GM06990 (cell line): Measurements from ENCODE around the gene SVOP.

Experiments
- DNase-seq: peaks from one replicate; pipeline ENCODE4 v3.0.0-alpha.2; 2011; ENCODE audit not compliant: insufficient read length; ENCODE audit errors: extremely low read depth
- H3K27me3 ChIP-seq: replicated peaks from 2 replicates; pipeline ENCODE4 v1.6.0; 2011; ENCODE audit warnings: low read length; ENCODE audit not compliant: control insufficient read depth, insufficient read depth
- H3K36me3 ChIP-seq: 2 replicates; pipeline ENCODE4 v1.5.1; 2011; ENCODE audit warnings: low read length; ENCODE audit not compliant: control insufficient read depth, insufficient read depth
- H3K4me3 ChIP-seq: replicated peaks from 2 replicates; pipeline ENCODE4 v1.5.1; 2011; ENCODE audit warnings: low read depth, mild to moderate bottlenecking, control low read depth, low read length
- TF ChIP-seq, protein P1 (sequence below): IDR thresholded peaks from 2 replicates; pipeline ENCODE4 v1.5.1; 2011; ENCODE audit warnings: low read length, control low read depth, mild to moderate bottlenecking, inconsistent platforms; ENCODE audit not compliant: insufficient read depth, poor library complexity, severe bottlenecking

The SVOP gene

DNA sequence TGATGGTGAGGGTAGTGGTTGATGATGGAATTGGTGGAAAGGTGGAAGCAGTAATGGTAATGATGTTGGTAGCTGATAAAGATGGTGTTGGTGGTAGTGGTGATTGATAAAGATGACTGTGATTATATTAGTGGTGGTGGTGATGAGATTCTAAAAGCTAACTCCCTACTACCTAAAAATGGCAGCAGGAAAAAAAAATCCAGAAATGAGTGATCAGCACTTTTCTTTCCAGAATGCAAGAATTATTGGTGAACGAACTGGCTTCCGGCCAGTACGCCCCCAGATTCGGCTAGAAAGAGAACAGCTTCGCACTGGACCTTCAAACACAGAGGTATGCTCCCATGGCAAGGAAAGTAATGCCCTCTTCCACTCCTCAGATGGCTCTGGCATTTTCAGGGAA lies 121.7 kb downstream of the SVOP start:
- Histone ChIP-seq H3K27me3 (no peaks in the 10 kb centered on the region; the same call in 1 of the 2 replicates), H3K4me3 (no peak overlapping the region), H3K36me3 (no peaks in the 10 kb centered on the region)
- TF ChIP-seq, protein P1, sequence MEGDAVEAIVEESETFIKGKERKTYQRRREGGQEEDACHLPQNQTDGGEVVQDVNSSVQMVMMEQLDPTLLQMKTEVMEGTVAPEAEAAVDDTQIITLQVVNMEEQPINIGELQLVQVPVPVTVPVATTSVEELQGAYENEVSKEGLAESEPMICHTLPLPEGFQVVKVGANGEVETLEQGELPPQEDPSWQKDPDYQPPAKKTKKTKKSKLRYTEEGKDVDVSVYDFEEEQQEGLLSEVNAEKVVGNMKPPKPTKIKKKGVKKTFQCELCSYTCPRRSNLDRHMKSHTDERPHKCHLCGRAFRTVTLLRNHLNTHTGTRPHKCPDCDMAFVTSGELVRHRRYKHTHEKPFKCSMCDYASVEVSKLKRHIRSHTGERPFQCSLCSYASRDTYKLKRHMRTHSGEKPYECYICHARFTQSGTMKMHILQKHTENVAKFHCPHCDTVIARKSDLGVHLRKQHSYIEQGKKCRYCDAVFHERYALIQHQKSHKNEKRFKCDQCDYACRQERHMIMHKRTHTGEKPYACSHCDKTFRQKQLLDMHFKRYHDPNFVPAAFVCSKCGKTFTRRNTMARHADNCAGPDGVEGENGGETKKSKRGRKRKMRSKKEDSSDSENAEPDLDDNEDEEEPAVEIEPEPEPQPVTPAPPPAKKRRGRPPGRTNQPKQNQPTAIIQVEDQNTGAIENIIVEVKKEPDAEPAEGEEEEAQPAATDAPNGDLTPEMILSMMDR = no peak
- no peak for DNase-seq

DNA sequence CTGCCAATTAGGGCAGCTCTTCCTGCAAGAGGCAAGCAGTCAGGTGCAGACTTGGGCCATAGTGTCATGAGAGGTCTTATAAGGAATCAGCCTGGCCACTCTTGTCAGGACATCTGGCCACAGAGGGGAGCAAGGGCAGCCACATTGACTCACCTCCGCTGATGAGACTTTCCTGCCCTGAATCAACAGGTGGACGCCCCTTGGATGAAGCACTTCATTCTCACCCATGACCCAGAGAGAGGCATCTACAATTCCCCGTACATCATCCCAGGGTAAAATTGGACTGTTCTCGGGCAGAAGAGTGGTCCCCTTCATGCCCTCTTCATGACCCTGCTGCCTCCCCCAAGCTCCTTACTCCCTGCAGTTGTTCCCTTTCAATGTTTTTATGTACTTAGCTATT lies 124.1 kb downstream of the SVOP start:
- Histone ChIP-seq H3K27me3 (peaks cover 2% of the 10 kb centered on the region; the same call in 1 of the 2 replicates), H3K36me3 (no peaks in the 10 kb centered on the region), H3K4me3 (no peak overlapping the region)
- TF ChIP-seq, protein P1 = no peak
- DNase-seq = no peak

- Histone ChIP-seq H3K27me3 (peaks cover 2% of the 10 kb centered on the region; the same call in 1 of the 2 replicates), H3K36me3 (no peaks in the 10 kb centered on the region), H3K4me3 (no peak overlapping the region)
- DNase-seq = no peak
- TF ChIP-seq, protein P1 = no peak
Measured at GRCh38 chr12:108896336-108896735, 124.5 kb downstream of the SVOP start.

DNA sequence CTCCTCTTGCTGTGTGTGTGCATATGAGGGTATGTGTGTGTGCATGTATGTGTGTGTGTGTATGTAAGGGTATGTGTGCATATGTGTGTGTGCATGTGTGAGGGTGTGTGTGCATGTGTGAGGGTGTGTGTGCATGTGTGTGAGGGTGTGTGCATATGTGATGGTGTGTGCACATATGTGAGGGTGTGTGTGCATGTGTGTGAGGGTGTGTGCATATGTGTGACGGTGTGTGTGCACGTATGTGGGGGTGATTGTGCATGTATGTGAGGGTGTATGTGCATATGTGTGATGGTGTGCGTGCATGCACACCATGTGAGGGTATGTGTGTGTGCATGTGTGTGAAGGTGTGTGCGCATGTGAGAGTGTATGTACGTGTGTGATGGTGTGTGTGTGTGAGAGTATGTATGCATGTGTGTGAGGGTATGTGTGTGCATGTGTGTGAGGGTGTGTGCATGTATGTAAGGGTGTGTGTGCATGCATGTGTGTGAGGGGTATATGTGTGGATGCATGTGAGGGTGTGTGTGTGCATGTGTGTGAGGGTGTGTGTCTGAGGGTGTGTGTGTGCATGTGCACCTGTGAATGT lies 125.6 kb downstream of the SVOP start:
- TF ChIP-seq, protein P1 = no peak
- no peak overlapping the region for H3K4me3 ChIP-seq
- no peak for DNase-seq
- no peaks in the 10 kb centered on the region for H3K36me3 ChIP-seq
- peaks cover 2% of the 10 kb centered on the region; the same call in 1 of the 2 replicates for H3K27me3 ChIP-seq

DNA sequence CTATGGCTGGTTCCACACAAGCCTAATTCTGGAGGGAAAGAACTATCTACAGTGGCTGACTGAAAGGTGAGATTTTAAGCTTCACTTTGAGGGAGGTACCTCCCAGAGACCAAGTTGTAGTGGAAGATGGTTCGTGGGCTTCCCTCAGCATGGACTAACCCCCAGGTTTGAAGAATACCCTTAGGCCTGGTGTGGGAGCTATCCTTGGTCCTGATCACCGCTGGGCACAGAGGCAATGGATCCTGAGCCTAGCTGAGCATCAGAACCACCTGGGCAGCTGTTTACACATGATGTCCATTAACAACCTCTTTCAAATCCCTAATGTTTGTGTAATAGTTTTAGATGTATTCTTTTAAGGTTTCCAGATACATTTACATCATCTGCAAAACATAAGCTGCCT lies 130.7 kb downstream of the SVOP start:
- Histone ChIP-seq H3K36me3 (no peaks in the 10 kb centered on the region), H3K27me3 (0 out of 2 replicates have a peak, but pooled peaks cover 2% of the 10 kb centered on the region), H3K4me3 (no peak overlapping the region)
- DNase-seq = no peak
- TF ChIP-seq, protein P1 = no peak

- H3K27me3 ChIP-seq = 0 out of 2 replicates have a peak, but pooled peaks cover 2% of the 10 kb centered on the region
- no peak for DNase-seq
- TF ChIP-seq, protein P1 = no peak
- H3K4me3 ChIP-seq = no peak overlapping the region
- H3K36me3 ChIP-seq = no peaks in the 10 kb centered on the region
Measured at GRCh38 chr12:108888031-108888430, 132.8 kb downstream of the SVOP start.
